Fibroblast of skin of left biceps (primary cell): Measurements from ENCODE around the gene TOR1AIP2.
A peak's percentile ranks its signal among the peaks of the same experiment; 100 is the strongest.

Source experiments
- DNase-seq, 2 experiments: peaks; one replicate each; pipeline ENCODE4 v3.0.0-alpha.2; 2013; ENCODE audit warnings: low read depth in 2 of 2

The TOR1AIP2 gene

GRCh38 chr1:179825798-179826460, 51.7 kb downstream of the TOR1AIP2 start:
- no peak for DNase-seq

- DNase-seq = no peak
These were observed 52.4 kb downstream of the TOR1AIP2 start for GRCh38 chr1:179825206-179825605.

GRCh38 chr1:179824265-179824664, 53.3 kb downstream of the TOR1AIP2 start:
- DNase-seq = no peak

GRCh38 chr1:179823693-179824092, 53.9 kb downstream of the TOR1AIP2 start:
- no peak for DNase-seq

- no peak for DNase-seq
These were observed 55.5 kb downstream of the TOR1AIP2 start for GRCh38 chr1:179822065-179822464.

GRCh38 chr1:179821524-179821923, 56.1 kb downstream of the TOR1AIP2 start:
- no peak for DNase-seq

GRCh38 chr1:179820226-179820970, 57.2 kb downstream of the TOR1AIP2 start:
- DNase-seq = no peak

- DNase-seq = no peak
These were observed 58.8 kb downstream of the TOR1AIP2 start for GRCh38 chr1:179818743-179819173.

GRCh38 chr1:179818260-179818659, 59.3 kb downstream of the TOR1AIP2 start:
- no peak for DNase-seq

GRCh38 chr1:179817789-179818188, 59.8 kb downstream of the TOR1AIP2 start:
- DNase-seq = no peak

- DNase-seq = no peak
These were observed 60.5 kb downstream of the TOR1AIP2 start for GRCh38 chr1:179817056-179817455.

- no peak for DNase-seq
These were observed 61.2 kb downstream of the TOR1AIP2 start for GRCh38 chr1:179816196-179816960.

- no peak for DNase-seq
These were observed 62.0 kb downstream of the TOR1AIP2 start for GRCh38 chr1:179815641-179816040.

GRCh38 chr1:179814546-179814838, 63.1 kb downstream of the TOR1AIP2 start:
- no peak for DNase-seq

- DNase-seq = no peak
These were observed 63.7 kb downstream of the TOR1AIP2 start for GRCh38 chr1:179813626-179814545.

GRCh38 chr1:179812501-179813292, 64.9 kb downstream of the TOR1AIP2 start:
- no peak for DNase-seq

GRCh38 chr1:179810367-179810715, 67.3 kb downstream of the TOR1AIP2 start:
- no peak for DNase-seq

- DNase-seq = peak in 1 of 2 experiments; percentile 8
These were observed 67.9 kb downstream of the TOR1AIP2 start for GRCh38 chr1:179809506-179810366.

GRCh38 chr1:179808503-179808902, 69.1 kb downstream of the TOR1AIP2 start:
- no peak for DNase-seq
